ENCODE measurements around the gene ARHGAP25.
A peak's percentile ranks its signal among the peaks of the same experiment; 100 is the strongest.

Gene ARHGAP25, protein sequence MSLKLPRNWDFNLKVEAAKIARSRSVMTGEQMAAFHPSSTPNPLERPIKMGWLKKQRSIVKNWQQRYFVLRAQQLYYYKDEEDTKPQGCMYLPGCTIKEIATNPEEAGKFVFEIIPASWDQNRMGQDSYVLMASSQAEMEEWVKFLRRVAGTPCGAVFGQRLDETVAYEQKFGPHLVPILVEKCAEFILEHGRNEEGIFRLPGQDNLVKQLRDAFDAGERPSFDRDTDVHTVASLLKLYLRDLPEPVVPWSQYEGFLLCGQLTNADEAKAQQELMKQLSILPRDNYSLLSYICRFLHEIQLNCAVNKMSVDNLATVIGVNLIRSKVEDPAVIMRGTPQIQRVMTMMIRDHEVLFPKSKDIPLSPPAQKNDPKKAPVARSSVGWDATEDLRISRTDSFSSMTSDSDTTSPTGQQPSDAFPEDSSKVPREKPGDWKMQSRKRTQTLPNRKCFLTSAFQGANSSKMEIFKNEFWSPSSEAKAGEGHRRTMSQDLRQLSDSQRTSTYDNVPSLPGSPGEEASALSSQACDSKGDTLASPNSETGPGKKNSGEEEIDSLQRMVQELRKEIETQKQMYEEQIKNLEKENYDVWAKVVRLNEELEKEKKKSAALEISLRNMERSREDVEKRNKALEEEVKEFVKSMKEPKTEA

GRCh38 chr2:68734688-68735525 is at the start of gene ARHGAP25:
Gene ARHGAP25 (plus strand): TSS chr2:68734811. CDS start chr2:68735200, 389 bp downstream.
- DNase-seq: no peak

GRCh38 chr2:68686178-68686577 is 48.4 kb upstream of the ARHGAP25 start:
- DNase-seq: no peak

DNA sequence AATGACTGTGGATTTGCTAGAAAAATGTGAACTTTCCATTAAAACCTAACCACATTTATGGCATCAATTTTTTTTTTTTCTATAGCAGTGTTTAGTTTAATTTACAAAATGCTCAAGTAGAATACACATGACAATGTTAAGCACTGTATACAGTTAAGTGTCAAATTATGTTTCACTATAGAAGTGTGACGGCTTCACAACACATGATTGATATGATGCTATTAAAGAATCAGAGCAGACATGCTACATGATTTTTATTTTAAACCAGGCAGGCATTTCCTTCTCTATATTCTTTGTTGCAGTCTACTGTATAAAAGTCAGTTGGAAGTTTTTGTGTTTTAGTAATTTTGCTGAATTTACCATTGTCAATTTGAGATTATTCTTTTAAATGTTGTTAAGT is 47.6 kb upstream of the ARHGAP25 start:
- peak; percentile 11 for DNase-seq

GRCh38 chr2:68689553-68690537 is 44.8 kb upstream of the ARHGAP25 start:
- DNase-seq: no peak

DNA sequence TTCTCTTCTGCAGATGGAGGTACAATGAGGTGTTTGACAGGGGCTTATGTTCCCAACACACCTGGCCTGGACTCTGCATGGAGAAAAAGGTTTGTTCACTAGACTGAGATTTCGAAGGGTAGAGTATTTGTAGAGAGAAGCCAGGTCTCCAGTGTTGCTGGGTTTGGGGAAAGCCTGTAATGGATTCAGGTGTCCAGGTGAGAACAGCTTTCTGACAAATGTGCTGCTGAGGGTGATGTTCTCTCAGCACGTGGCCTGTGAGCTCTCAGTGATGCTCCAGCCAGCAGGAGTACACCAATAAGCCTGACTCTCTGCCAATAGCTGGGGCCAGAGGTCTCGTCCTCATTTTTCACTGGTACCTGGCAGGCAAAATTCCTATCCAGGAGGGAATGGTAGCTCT is 43.8 kb upstream of the ARHGAP25 start:
- DNase-seq: no peak

- DNase-seq: no peak
These were observed 42.1 kb upstream of the ARHGAP25 start for GRCh38 chr2:68692511-68692910.

GRCh38 chr2:68693951-68694350 is 40.7 kb upstream of the ARHGAP25 start:
- peak; percentile 2 for DNase-seq

GRCh38 chr2:68695971-68696370 is 38.6 kb upstream of the ARHGAP25 start:
- no peak for DNase-seq

DNA sequence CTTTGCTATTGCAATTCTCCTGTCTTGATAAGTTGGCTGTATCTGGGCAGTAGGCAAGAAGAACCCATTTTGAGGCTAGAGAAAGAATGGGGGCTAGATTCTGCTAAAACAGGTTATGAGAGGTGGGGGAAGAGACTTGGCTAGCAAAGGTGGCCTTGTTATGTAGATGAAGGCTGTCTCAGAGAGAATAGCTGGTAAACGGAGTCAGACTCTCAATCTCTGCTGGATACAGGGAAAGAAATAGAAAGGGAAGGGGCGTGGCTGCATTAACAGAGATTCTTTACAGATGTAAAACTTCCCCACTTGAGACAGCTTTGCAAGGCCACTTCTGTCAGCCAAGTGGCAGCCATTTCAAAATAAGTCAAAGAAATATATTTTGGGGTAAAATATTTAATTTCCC is 38.1 kb upstream of the ARHGAP25 start:
- DNase-seq: no peak

GRCh38 chr2:68698567-68699377 is 35.8 kb upstream of the ARHGAP25 start:
- DNase-seq: peak; percentile 74

DNA sequence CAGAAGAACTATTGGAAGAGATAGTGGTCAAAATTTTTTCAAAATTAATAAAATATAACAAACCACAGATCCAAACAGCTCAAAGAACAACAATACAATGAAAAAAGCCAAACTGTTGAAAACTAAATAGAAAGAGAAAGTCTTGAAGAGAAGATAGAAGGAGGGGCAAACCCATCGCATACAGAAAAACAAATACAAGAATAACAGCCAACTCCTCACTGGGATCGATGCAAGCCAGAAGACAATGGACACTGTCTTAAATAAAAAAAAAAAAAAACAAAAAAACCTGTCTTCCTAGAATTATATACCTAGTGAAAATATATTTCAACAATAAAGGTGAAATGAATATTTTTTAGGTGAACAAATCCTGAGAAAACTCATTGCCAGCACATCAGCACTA is 34.1 kb upstream of the ARHGAP25 start:
- no peak for DNase-seq

DNA sequence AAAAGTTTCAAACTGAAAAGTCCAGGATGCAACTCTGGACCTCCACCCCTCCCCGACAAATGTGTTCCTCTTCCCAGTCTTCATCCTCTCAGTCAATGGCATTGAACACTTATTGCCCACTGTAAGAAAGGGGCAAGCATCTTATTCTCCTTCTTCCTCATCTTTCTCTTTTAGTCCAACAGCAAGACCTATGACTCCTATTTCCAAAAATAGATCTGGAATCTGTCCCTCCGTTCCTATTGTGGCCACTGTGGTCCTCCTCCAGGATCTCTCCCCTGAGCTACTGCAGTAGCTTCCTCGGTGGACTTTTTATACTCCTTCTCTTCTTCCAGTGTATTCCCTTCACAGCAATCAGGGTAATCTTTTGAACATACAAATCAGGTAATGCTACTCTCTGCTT is 28.0 kb upstream of the ARHGAP25 start:
- no peak for DNase-seq

DNA sequence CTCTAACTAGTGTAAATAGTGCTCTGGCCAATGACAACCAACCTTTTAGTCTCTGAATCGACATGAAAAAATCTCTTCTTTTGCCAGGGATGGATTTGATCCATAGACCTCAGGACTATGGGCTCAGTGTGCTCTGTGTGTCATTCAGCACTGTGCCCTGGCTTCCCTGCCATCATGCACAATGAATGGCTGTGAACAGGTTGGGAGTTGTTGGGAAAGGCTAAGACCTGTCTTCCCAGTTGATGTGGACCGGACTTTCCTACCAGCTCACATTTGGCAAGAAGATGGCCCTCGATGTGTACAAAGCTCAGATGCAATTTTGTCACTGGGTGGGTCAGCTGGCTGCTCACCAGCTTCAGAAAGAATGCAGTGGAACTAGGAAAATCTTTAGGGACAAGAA is 26.0 kb upstream of the ARHGAP25 start:
- DNase-seq: no peak

DNA sequence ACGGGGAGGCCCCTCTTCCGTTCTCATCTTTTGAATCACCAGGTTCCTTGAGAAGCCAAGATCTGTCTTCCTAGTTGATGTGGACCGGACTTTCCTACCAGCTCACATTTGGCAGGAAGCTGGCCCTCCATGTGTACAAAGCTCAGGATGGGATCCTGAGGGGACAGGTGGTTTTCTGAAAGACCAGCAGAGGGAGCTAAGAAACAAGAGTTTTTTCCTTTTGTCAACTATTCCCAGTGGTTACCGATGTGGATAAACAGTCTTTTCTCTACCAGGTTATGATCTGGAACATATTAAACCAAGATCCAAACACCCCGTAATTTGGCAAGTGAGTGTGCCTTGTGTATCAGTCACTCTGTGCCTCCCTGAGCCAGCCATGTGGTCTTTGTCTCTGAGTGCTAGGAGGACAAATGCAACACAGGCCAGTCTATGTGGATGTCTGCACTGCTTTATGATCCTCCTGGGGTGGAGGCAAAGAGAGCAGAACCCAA is 25.1 kb upstream of the ARHGAP25 start:
- DNase-seq: peak; percentile 5

DNA sequence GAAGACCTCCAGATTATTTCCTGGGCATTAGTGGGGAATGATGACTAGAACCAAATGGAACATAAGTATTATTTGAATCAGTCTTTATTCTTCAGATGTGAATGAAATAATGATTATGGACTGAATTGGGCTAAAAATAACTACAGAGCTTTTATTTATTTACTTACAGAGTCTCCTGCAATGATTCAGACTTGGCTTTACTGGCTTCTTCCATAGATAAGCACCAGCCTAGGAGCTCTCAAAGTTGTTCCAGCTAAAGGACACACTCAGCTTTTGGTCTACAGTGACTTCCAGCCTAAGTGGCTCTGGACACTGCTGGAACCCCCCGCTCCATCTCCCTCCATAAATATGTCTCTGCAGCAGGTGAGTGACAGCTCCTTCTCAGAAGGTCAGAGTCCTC is 24.3 kb upstream of the ARHGAP25 start:
- no peak for DNase-seq

GRCh38 chr2:68710756-68711155 is 23.9 kb upstream of the ARHGAP25 start:
- DNase-seq: no peak

DNA sequence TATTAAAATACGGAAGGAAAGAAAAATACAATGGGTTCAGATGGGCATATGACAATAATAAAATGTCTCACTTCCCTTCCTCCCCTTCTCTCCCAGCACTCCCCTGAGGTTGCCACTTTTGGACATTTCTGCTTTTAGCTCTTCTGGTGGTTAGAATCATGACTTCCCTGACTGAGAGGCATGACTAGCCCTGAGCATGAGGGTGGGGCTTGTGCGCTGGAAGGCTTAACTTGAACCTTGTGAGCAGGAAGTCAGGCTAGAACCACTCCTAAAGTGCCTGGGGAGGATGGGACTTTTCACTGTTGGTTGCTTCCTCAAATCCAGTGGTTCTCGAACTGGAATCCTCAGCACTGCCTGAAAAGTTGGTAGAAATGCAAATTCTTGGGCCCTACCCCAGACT is 19.7 kb upstream of the ARHGAP25 start:
- DNase-seq: no peak

GRCh38 chr2:68715353-68716041 is 19.1 kb upstream of the ARHGAP25 start:
- peak; percentile 51 for DNase-seq

GRCh38 chr2:68716604-68717304 is 17.9 kb upstream of the ARHGAP25 start:
- DNase-seq: no peak

- DNase-seq: no peak
These were observed 17.3 kb upstream of the ARHGAP25 start for GRCh38 chr2:68717305-68717661.
